ENCODE results near the gene HMMR.

DNA sequence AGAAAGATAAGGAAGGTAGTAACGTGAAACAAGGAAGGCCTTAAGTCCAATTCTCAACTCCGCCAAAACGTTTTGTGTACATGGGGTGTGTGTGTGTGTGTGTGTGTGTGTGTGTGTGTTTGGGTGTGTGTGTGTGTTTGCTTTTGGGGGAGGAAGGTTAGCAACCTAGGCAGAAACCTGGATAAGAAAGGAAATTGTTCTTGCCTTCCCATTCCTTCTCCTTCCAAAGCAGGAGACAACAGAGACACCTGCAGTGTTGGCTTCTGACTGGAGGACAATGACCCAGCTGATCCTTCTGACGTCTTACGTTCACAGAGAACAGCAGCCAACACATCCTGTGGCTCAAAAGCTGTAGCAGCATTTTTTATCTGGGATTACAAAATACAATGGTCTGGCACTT, 27.2 kb upstream of the HMMR start:
- TF ChIP-seq, protein P1, sequence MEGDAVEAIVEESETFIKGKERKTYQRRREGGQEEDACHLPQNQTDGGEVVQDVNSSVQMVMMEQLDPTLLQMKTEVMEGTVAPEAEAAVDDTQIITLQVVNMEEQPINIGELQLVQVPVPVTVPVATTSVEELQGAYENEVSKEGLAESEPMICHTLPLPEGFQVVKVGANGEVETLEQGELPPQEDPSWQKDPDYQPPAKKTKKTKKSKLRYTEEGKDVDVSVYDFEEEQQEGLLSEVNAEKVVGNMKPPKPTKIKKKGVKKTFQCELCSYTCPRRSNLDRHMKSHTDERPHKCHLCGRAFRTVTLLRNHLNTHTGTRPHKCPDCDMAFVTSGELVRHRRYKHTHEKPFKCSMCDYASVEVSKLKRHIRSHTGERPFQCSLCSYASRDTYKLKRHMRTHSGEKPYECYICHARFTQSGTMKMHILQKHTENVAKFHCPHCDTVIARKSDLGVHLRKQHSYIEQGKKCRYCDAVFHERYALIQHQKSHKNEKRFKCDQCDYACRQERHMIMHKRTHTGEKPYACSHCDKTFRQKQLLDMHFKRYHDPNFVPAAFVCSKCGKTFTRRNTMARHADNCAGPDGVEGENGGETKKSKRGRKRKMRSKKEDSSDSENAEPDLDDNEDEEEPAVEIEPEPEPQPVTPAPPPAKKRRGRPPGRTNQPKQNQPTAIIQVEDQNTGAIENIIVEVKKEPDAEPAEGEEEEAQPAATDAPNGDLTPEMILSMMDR (IDR thresholded peaks at IDR 0.05), result no peak
- no peak for TF ChIP-seq EZH2 (IDR thresholded peaks at IDR 0.05)

All from neural progenitor cell (in vitro differentiated cells).